Astrocyte (in vitro differentiated cells and primary cell): ENCODE data around the gene LRRC10B. TPM values are rescaled to one million over a fixed set of nuclear protein-coding genes. Genes with fewer than 3 reads are reported as not detected.

ENCODE experiments used
- DNase-seq: peaks from one replicate; pipeline ENCODE4 v3.0.0-alpha.2; 2010; ENCODE audit warnings: low read depth
- FAIRE-seq: peaks from 2 replicates; lab custom pipeline; 2011; peaks lifted over from hg19 to GRCh38; lab: Jason Lieb, UNC
- H2AFZ ChIP-seq: 2 replicates; pipeline ENCODE4 v1.6.0; 2012; ENCODE audit warnings: low read depth, low read length, inconsistent platforms
- H3K27ac ChIP-seq: 2 replicates; pipeline ENCODE4 v1.5.1; 2011; ENCODE audit warnings: low read depth, low read length, inconsistent platforms
- H3K27me3 ChIP-seq: 2 replicates; pipeline ENCODE4 v1.6.0; 2011; ENCODE audit warnings: low read length, inconsistent platforms; ENCODE audit not compliant: insufficient read depth
- H3K36me3 ChIP-seq: 2 replicates; pipeline ENCODE4 v1.5.1; 2011; ENCODE audit warnings: low read length, inconsistent platforms; ENCODE audit not compliant: insufficient read depth
- H3K4me1 ChIP-seq: 2 replicates; pipeline ENCODE4 v1.5.1; 2011; ENCODE audit warnings: low read length, inconsistent platforms; ENCODE audit not compliant: insufficient read depth
- H3K4me2 ChIP-seq: 2 replicates; pipeline ENCODE4 v1.6.0; 2012; ENCODE audit warnings: low read length, inconsistent platforms
- H3K4me3 ChIP-seq: 2 replicates; pipeline ENCODE4 v1.5.1; 2011; ENCODE audit warnings: low read depth, mild to moderate bottlenecking, low read length, inconsistent platforms; ENCODE audit not compliant: insufficient read depth
- H3K79me2 ChIP-seq: 2 replicates; pipeline ENCODE4 v1.6.0; 2012; ENCODE audit warnings: mild to moderate bottlenecking, low read length, inconsistent platforms; ENCODE audit not compliant: insufficient read depth
- H3K9ac ChIP-seq: 2 replicates; pipeline ENCODE4 v1.6.0; 2012; ENCODE audit warnings: mild to moderate bottlenecking, low read length, inconsistent platforms
- H3K9me3 ChIP-seq: 2 replicates; pipeline ENCODE4 v1.5.1; 2012; ENCODE audit warnings: low read depth, mild to moderate bottlenecking, low read length, inconsistent platforms; ENCODE audit not compliant: insufficient read depth
- H4K20me1 ChIP-seq: 2 replicates; pipeline ENCODE4 v1.6.0; 2012; ENCODE audit warnings: low read length, inconsistent platforms; ENCODE audit not compliant: insufficient read depth
- H3K27ac Mint-ChIP-seq: one replicate; pipeline ENCODE4 v1.8.0; 2021; ENCODE audit warnings: mild to moderate bottlenecking, mixed read lengths; ENCODE audit not compliant: unreplicated experiment
- H3K27me3 Mint-ChIP-seq: one replicate; pipeline ENCODE4 v1.8.0; 2021; ENCODE audit warnings: low read depth, mixed read lengths; ENCODE audit not compliant: unreplicated experiment
- H3K36me3 Mint-ChIP-seq: one replicate; pipeline ENCODE4 v1.8.0; 2021; ENCODE audit warnings: low read depth, mixed read lengths; ENCODE audit not compliant: unreplicated experiment
- H3K4me1 Mint-ChIP-seq: one replicate; pipeline ENCODE4 v1.8.0; 2021; ENCODE audit warnings: low read depth, mixed read lengths; ENCODE audit not compliant: unreplicated experiment
- H3K4me3 Mint-ChIP-seq: one replicate; pipeline ENCODE4 v1.8.0; 2021; ENCODE audit warnings: mild to moderate bottlenecking, moderate library complexity, mixed read lengths; ENCODE audit not compliant: unreplicated experiment
- H3K9me3 Mint-ChIP-seq: one replicate; pipeline ENCODE4 v1.8.0; 2021; ENCODE audit warnings: mild to moderate bottlenecking, mixed read lengths; ENCODE audit not compliant: unreplicated experiment
- EZH2 ChIP-seq: IDR thresholded peaks from 2 replicates; pipeline ENCODE4 v1.6.1; 2012; ENCODE audit warnings: mild to moderate bottlenecking, low read length, inconsistent platforms; ENCODE audit not compliant: insufficient read depth
- total RNA-seq: library from RNA; stranded (reverse); gene quantifications from 2 replicates; pipeline ENCODE4 v1.2.1, GENCODE V29; 2021
- TF ChIP-seq, protein P1 (sequence below): IDR thresholded peaks from 2 replicates; pipeline ENCODE4 v1.5.1; 2011; ENCODE audit warnings: low read depth, mild to moderate bottlenecking, inconsistent platforms, low read length, moderate library complexity; ENCODE audit not compliant: insufficient read depth

The LRRC10B gene
- total RNA-seq, 1 donor from 2014 or later = 0.09 TPM

DNA sequence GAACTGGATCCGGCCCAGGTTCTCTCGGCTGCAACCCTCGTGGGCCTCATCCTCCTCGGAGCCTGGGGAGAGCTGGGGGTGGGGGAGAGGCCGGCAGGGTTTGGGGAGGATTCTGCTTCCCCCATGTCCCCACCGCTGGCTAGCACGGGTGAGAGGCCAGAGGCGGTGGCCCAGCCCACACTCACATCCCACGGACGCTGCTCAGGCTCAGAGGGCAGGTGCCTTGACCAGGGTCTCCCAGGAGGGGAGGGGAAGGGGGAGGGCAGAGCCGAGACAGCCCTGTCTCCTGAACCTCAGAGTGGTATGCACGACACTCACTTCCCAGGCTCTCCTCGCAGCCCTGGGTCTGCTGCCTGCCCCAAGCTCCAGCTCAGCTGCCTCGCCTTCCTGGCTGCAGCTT, 19.6 kb downstream of the LRRC10B start:
- Mint-ChIP-seq H3K4me3 (no peak overlapping the region), H3K36me3 (peaks cover 6% of the 10 kb centered on the region), H3K27me3 (peaks cover 68% of the 10 kb centered on the region), H3K27ac (no peak overlapping the region), H3K4me1 (no peaks in the 10 kb centered on the region), H3K9me3 (no peaks in the 10 kb centered on the region)
- H3K9ac ChIP-seq = no peak overlapping the region
- H2AFZ ChIP-seq = no peak overlapping the region
- H3K4me2 ChIP-seq = no peak overlapping the region
- no peak overlapping the region for H3K4me3 ChIP-seq
- H3K36me3 ChIP-seq = no peaks in the 10 kb centered on the region
- TF ChIP-seq EZH2 = no peak
- TF ChIP-seq, protein P1, sequence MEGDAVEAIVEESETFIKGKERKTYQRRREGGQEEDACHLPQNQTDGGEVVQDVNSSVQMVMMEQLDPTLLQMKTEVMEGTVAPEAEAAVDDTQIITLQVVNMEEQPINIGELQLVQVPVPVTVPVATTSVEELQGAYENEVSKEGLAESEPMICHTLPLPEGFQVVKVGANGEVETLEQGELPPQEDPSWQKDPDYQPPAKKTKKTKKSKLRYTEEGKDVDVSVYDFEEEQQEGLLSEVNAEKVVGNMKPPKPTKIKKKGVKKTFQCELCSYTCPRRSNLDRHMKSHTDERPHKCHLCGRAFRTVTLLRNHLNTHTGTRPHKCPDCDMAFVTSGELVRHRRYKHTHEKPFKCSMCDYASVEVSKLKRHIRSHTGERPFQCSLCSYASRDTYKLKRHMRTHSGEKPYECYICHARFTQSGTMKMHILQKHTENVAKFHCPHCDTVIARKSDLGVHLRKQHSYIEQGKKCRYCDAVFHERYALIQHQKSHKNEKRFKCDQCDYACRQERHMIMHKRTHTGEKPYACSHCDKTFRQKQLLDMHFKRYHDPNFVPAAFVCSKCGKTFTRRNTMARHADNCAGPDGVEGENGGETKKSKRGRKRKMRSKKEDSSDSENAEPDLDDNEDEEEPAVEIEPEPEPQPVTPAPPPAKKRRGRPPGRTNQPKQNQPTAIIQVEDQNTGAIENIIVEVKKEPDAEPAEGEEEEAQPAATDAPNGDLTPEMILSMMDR = no peak
- H3K9me3 ChIP-seq = no peaks in the 10 kb centered on the region
- H3K79me2 ChIP-seq = no peaks in the 10 kb centered on the region
- no peak for DNase-seq
- no peaks in the 10 kb centered on the region for H4K20me1 ChIP-seq
- no peaks in the 10 kb centered on the region for H3K4me1 ChIP-seq
- peaks cover 34% of the 10 kb centered on the region for H3K27me3 ChIP-seq
- no peak overlapping the region for H3K27ac ChIP-seq
- no peak for FAIRE-seq

DNA sequence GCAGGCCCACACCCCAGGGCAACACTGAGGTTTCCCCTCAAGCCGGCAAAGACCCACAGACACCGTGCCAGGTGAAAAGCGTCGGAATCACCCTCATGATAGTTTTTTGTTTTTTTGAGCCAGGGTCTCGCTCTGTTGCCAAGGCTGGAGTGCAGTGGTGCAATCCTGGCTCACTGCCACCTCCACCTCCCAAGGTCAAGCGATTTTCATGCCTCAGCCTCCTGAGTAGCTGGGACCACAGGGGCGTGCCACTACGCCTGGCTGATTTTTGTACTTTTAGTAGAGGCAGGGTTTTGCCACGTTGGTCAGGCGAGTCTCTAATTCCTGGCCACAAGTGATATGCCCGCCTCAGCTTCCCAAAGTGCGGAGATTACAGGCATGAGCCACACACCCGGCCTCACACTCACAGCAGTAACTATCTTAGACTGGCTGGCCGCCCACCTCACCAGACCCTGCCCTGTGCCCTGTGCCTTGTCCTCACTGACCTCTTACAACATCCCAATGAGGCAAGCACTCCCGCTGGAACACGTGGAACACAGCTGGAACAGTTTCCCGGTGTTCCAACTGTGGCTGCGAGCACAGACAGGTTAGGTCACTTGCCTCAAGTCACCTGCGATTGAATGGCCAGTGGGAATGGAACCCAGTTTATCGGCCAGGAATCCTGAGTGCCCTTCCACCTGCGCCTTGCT, 21.1 kb downstream of the LRRC10B start:
- H3K27ac ChIP-seq = no peak overlapping the region

More for the DNA sequence above, 21.1 kb downstream of the LRRC10B start:
- Mint-ChIP-seq H3K4me3 (no peak overlapping the region), H3K27ac (peak overlapping the region; percentile 72), H3K9me3 (peaks cover 2% of the 10 kb centered on the region), H3K36me3 (peaks cover 4% of the 10 kb centered on the region), H3K4me1 (no peaks in the 10 kb centered on the region), H3K27me3 (peaks cover 71% of the 10 kb centered on the region)
- no peaks in the 10 kb centered on the region for H3K36me3 ChIP-seq
- H3K79me2 ChIP-seq = no peaks in the 10 kb centered on the region
- H4K20me1 ChIP-seq = no peaks in the 10 kb centered on the region
- H3K9me3 ChIP-seq = no peaks in the 10 kb centered on the region
- DNase-seq = no peak
- no peak overlapping the region for H2AFZ ChIP-seq
- FAIRE-seq = no peak
- H3K4me2 ChIP-seq = no peak overlapping the region
- H3K9ac ChIP-seq = no peak overlapping the region
- H3K4me1 ChIP-seq = no peaks in the 10 kb centered on the region
- no peak overlapping the region for H3K4me3 ChIP-seq
- TF ChIP-seq, protein P1 = no peak
- TF ChIP-seq EZH2 = no peak
- H3K27me3 ChIP-seq = peaks cover 29% of the 10 kb centered on the region
